ENCODE results near the gene USP54.
A peak's percentile ranks its signal among the peaks of the same experiment; 100 is the strongest.

The USP54 gene

GRCh38 chr10:73522263-73522662, 68.9 kb downstream of the USP54 start:
- DNase-seq = no peak

- no peak for DNase-seq
Measured at GRCh38 chr10:73519336-73519735, 71.8 kb downstream of the USP54 start.

- no peak for DNase-seq
Measured at GRCh38 chr10:73517166-73517888, 73.8 kb downstream of the USP54 start.

- no peak for DNase-seq
Measured at GRCh38 chr10:73512207-73512743, 78.9 kb downstream of the USP54 start.

GRCh38 chr10:73509695-73510094, 81.4 kb downstream of the USP54 start:
- DNase-seq = no peak

GRCh38 chr10:73506491-73506890, 84.7 kb downstream of the USP54 start:
- no peak for DNase-seq

GRCh38 chr10:73506074-73506473, 85.1 kb downstream of the USP54 start:
- DNase-seq = no peak

GRCh38 chr10:73503037-73503436, 88.1 kb downstream of the USP54 start:
- no peak for DNase-seq

GRCh38 chr10:73501651-73502050, 89.5 kb downstream of the USP54 start:
- no peak for DNase-seq

GRCh38 chr10:73497623-73498022, 93.5 kb downstream of the USP54 start:
- DNase-seq = no peak

- peak; percentile 92 for DNase-seq
Measured at GRCh38 chr10:73495884-73496674, 95.1 kb downstream of the USP54 start, which contains the start of gene PPP3CB. Gene PPP3CB (minus strand): TSS chr10:73496024. CDS start chr10:73495889, 135 bp downstream.

GRCh38 chr10:73495226-73495883, 95.8 kb downstream of the USP54 start:
- peak; percentile 76 for DNase-seq

- no peak for DNase-seq
Measured at GRCh38 chr10:73494877-73495225, 96.3 kb downstream of the USP54 start.

- DNase-seq = no peak
Measured at GRCh38 chr10:73494213-73494612, 96.9 kb downstream of the USP54 start.

GRCh38 chr10:73493781-73494180, 97.4 kb downstream of the USP54 start:
- no peak for DNase-seq

- DNase-seq = no peak
Measured at GRCh38 chr10:73486601-73487000, 104.5 kb downstream of the USP54 start.

GRCh38 chr10:73485320-73485719, 105.8 kb downstream of the USP54 start:
- DNase-seq = no peak

GRCh38 chr10:73480158-73480557, 111.0 kb downstream of the USP54 start:
- DNase-seq = no peak

GRCh38 chr10:73478636-73479035, 112.5 kb downstream of the USP54 start:
- DNase-seq = no peak

- DNase-seq = no peak
Measured at GRCh38 chr10:73471226-73471625, 119.9 kb downstream of the USP54 start.

GRCh38 chr10:73469579-73469978, 121.6 kb downstream of the USP54 start:
- DNase-seq = no peak

GRCh38 chr10:73467206-73467605, 123.9 kb downstream of the USP54 start:
- DNase-seq = no peak

GRCh38 chr10:73465978-73466726, 125.0 kb downstream of the USP54 start:
- DNase-seq = no peak
